MCF 10A (cell line): ENCODE results near the gene MALSU1. TPM values are rescaled to one million over a fixed set of nuclear protein-coding genes. Genes with fewer than 3 reads are reported as not detected.

Experiments used
- BruUV-seq: library from RNA; stranded (reverse); fragments of 400-500 nt; replicated peaks from 2 replicates; lab custom pipeline; 2021; lab: Mats Ljungman, UMichigan
- CTCF ChIA-PET: fragments of 300-600 bp; sonication (Branson Sonifier 250); formaldehyde crosslinking; extraction: SDS; loops from one replicate; lab custom pipeline; 2021; ENCODE audit warnings: antibody characterized with exemption, inconsistent platforms; lab: Yijun Ruan, JAX
- POLR2A ChIA-PET: fragments of 300-600, 350-650 bp; sonication (Branson Sonifier 250); formaldehyde crosslinking; extraction: SDS; loops from one replicate; lab custom pipeline; 2020; ENCODE audit warnings: antibody characterized with exemption, inconsistent platforms; lab: Yijun Ruan, JAX
- DNase-seq: peaks from one replicate; pipeline ENCODE4 v3.0.0-alpha.2; 2018; ENCODE audit not compliant: unreplicated experiment
- H3K27ac Mint-ChIP-seq: one replicate; pipeline ENCODE4 v1.8.0; 2022; ENCODE audit warnings: mild to moderate bottlenecking, low read depth, mixed read lengths; ENCODE audit not compliant: unreplicated experiment
- H3K27me3 Mint-ChIP-seq: one replicate; pipeline ENCODE4 v1.8.0; 2022; ENCODE audit warnings: mixed read lengths; ENCODE audit not compliant: insufficient read depth, unreplicated experiment
- H3K36me3 Mint-ChIP-seq: one replicate; pipeline ENCODE4 v1.8.0; 2022; ENCODE audit warnings: mild to moderate bottlenecking, moderate library complexity, mixed read lengths; ENCODE audit not compliant: insufficient read depth, unreplicated experiment
- H3K4me1 Mint-ChIP-seq: one replicate; pipeline ENCODE4 v1.8.0; 2022; ENCODE audit warnings: mixed read lengths; ENCODE audit not compliant: insufficient read depth, unreplicated experiment
- H3K4me3 Mint-ChIP-seq: one replicate; pipeline ENCODE4 v1.8.0; 2022; ENCODE audit warnings: mild to moderate bottlenecking, moderate library complexity, mixed read lengths; ENCODE audit not compliant: unreplicated experiment
- H3K9me3 Mint-ChIP-seq: one replicate; pipeline ENCODE4 v1.8.0; 2022; ENCODE audit warnings: mixed read lengths; ENCODE audit not compliant: unreplicated experiment
- intact Hi-C: fragments of 100-400 bp; cut with micrococcal nuclease; formaldehyde crosslinking; loops from 2 replicates; pipeline ENCODE4 v1.14.1; 2022
- total RNA-seq: library from RNA; stranded (reverse); gene quantifications from 2 replicates; pipeline ENCODE4 v1.2.3, GENCODE V29; 2022
- TF ChIP-seq, protein P1 (sequence below): fragments of 200-600 bp; IDR thresholded peaks from one replicate; pipeline ENCODE4 v1.8.0; 2022; ENCODE audit warnings: antibody characterized with exemption, mild to moderate bottlenecking; ENCODE audit not compliant: unreplicated experiment

Gene MALSU1
- total RNA-seq, 1 experiment from 2014 or later, result 64.8 TPM

DNA sequence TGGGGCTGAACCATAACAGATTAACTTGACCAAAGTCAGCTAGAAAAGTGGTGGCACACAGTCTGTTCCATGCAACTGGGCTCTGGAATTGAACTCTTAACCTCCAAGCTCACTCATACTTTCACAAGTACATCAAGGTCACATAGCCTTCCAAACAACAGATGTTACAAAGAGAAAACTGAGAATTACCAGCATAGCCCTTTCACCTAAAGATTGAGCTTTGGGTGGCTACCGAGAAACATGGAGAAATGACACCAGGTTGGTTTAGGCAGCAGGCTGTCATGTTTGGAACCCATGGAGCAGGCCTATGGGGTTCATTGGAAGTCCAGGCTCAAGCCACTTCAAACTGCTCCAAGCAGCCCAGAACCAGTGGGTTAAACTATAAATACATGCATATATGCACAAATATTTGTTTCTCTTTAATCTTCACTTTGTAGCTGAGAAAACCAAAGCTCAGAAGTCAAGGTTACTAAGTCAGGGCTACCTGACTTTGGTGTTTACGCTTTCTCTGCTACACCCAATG, 59.1 kb downstream of the MALSU1 start:
- DNase-seq, result no peak
- peaks cover 14% of the 10 kb centered on the region for H3K4me1 Mint-ChIP-seq
- CTCF ChIA-PET, result interaction anchor here (0.6 to 2.5 kb wide), 46 partner anchors 9 to 1546 kb away, joined by 3 to 38 read pairs (median 5); no protein-coding TSS in a partner anchor
- POLR2A ChIA-PET, result interaction anchor here (0.8 to 2.5 kb wide), 13 partner anchors 10 to 173 kb away, joined by 3 to 13 read pairs (median 3); partner anchors contain the start of gene MALSU1
- BruUV-seq, result no TSS peak
- peaks cover 4% of the 10 kb centered on the region for H3K36me3 Mint-ChIP-seq
- H3K27me3 Mint-ChIP-seq, result no peaks in the 10 kb centered on the region
- TF ChIP-seq, protein P1, sequence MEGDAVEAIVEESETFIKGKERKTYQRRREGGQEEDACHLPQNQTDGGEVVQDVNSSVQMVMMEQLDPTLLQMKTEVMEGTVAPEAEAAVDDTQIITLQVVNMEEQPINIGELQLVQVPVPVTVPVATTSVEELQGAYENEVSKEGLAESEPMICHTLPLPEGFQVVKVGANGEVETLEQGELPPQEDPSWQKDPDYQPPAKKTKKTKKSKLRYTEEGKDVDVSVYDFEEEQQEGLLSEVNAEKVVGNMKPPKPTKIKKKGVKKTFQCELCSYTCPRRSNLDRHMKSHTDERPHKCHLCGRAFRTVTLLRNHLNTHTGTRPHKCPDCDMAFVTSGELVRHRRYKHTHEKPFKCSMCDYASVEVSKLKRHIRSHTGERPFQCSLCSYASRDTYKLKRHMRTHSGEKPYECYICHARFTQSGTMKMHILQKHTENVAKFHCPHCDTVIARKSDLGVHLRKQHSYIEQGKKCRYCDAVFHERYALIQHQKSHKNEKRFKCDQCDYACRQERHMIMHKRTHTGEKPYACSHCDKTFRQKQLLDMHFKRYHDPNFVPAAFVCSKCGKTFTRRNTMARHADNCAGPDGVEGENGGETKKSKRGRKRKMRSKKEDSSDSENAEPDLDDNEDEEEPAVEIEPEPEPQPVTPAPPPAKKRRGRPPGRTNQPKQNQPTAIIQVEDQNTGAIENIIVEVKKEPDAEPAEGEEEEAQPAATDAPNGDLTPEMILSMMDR, result no peak
- H3K9me3 Mint-ChIP-seq, result no peaks in the 10 kb centered on the region
- H3K4me3 Mint-ChIP-seq, result no peak overlapping the region
- intact Hi-C loops, result no loop called here
- H3K27ac Mint-ChIP-seq, result no peak overlapping the region

Other genes starting within 250 kb of the MALSU1 start
- gene KLHL7, start 193.6 kb upstream of the MALSU1 start, total RNA-seq, result 17.9 and 19.1 TPM in 2 replicates
- 41.3 and 42.0 TPM in 2 replicates for gene NUP42, start 117.3 kb upstream of the MALSU1 start, total RNA-seq
- gene GPNMB, start 52.6 kb upstream of the MALSU1 start, total RNA-seq, result 1.1 and 1.6 TPM in 2 replicates
- 27.0 and 29.8 TPM in 2 replicates for gene IGF2BP3, start 171.2 kb downstream of the MALSU1 start, total RNA-seq
- gene TRA2A, start 232.6 kb downstream of the MALSU1 start, total RNA-seq, result 92.9 and 113 TPM in 2 replicates